Measurements from ENCODE around the gene GFRA1.

DNA sequence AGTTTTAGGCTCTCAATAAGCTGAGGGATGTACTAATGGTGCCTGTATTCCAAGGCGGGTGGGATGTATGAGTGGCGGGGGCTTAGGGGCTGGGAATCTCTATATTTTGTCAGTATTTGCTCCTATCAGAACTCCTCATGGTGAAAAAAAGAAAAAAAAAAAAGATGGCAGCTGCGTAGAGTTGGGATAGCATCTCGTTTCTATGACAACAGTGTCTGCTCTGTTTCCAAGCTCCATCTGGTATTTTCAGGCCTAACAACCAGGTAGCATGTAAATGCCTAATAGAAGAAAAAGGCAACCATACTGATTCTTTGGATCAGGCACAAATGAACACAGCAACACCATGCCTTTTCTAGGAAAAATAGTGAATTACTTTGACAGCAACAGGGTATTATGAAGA, 39.5 kb upstream of the GFRA1 start:
- TF ChIP-seq CTCF (IDR thresholded peaks at IDR 0.05 in 2 of 3, conservative IDR thresholded peaks at IDR 0.05 in 1 of 3; ENCODE audit: borderline replicate concordance in 1 of 3, insufficient read depth in 1 of 3, low read depth in 2 of 3, low read length in 2 of 3) (no peak), REST (IDR thresholded peaks at IDR 0.05; ENCODE audit: low read depth) (no peak), RAD21 (IDR thresholded peaks at IDR 0.05; ENCODE audit: low read depth) (no peak), POLR2A (IDR thresholded peaks at IDR 0.05; ENCODE audit: borderline replicate concordance, extremely low read depth, insufficient read depth, insufficient read length) (no peak), YY1 (IDR thresholded peaks at IDR 0.05; ENCODE audit: extremely low read depth, insufficient replicate concordance, low read depth, low read length) (no peak), ZNF274 (IDR thresholded peaks at IDR 0.05; ENCODE audit: low read depth, low read length) (no peak), EZH2 (IDR thresholded peaks at IDR 0.05) (no peak), EGR1 (IDR thresholded peaks at IDR 0.05; ENCODE audit: low read depth) (no peak), ATF3 (IDR thresholded peaks at IDR 0.05) (no peak), POLR2AphosphoS5 (IDR thresholded peaks at IDR 0.05; ENCODE audit: low read depth, low read length) (no peak)
